ENCODE data around the gene ACER3.

DNA sequence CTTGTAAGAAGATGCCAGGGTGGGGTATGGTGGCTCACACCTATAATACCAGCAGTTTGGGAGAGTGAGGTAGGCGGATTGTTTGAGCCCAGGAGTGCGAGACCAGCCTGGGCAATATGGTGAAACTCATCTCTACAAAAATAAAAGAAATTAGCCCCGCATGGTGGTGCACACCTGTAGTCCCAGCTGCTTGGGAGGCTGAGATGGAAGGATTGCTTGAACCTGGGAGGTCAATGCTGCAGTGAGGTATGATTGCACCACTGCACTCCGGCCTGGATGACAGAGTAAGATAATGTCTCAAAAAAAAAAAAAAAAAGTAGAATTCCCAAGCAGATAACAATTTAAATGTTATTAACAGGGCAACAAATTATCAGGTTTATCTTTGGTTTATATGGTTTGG is 20.2 kb downstream of the ACER3 start:
- TF ChIP-seq CTCF (IDR thresholded peaks at IDR 0.05; ENCODE audit: insufficient read depth, low read depth, low read length) (no peak), EZH2 (IDR thresholded peaks at IDR 0.05; ENCODE audit: insufficient read depth, low read length) (no peak)

Data from astrocyte (in vitro differentiated cells and primary cell).